Thymus (tissue), 11 donors: ENCODE results near the gene KCNAB1. TPM values are rescaled to one million over a fixed set of nuclear protein-coding genes. Genes with fewer than 3 reads are reported as not detected.

Experiments
- DNase-seq, 9 donors: peaks; one replicate each; pipeline ENCODE4 v3.0.0-alpha.2; 2013; ENCODE audit warnings: low spot score in 9 of 9, low read depth in 6 of 9, missing footprints in 1 of 9
- H3K27ac ChIP-seq, 2 donors: one replicate each; pipeline ENCODE4 v1.5.1; 2013; ENCODE audit warnings: control low read depth in 1 of 2, low read depth in 1 of 2, low read length in 1 of 2, mild to moderate bottlenecking in 1 of 2, moderate library complexity in 1 of 2
- H3K27me3 ChIP-seq, 2 donors: one replicate each; pipeline ENCODE4 v1.5.1; 2013; ENCODE audit warnings: low read length in 1 of 2; ENCODE audit not compliant: control insufficient read depth in 2 of 2, insufficient read depth in 1 of 2
- H3K36me3 ChIP-seq, 2 donors: one replicate each; pipeline ENCODE4 v1.5.1; 2013; ENCODE audit warnings: low read length in 1 of 2, mild to moderate bottlenecking in 1 of 2, moderate library complexity in 1 of 2; ENCODE audit not compliant: control insufficient read depth in 2 of 2, insufficient read depth in 2 of 2
- H3K4me1 ChIP-seq, 2 donors: one replicate each; pipeline ENCODE4 v1.5.1; 2013; ENCODE audit warnings: low read length in 2 of 2; ENCODE audit not compliant: control insufficient read depth in 2 of 2, insufficient read depth in 2 of 2
- H3K4me3 ChIP-seq, 2 donors: one replicate each; pipeline ENCODE4 v1.5.1; 2013; ENCODE audit warnings: low read length in 2 of 2, control low read depth in 1 of 2, mild to moderate bottlenecking in 1 of 2
- H3K9me3 ChIP-seq, 2 donors: one replicate each; pipeline ENCODE4 v1.5.1; 2013; ENCODE audit warnings: low read length in 1 of 2, mild to moderate bottlenecking in 1 of 2; ENCODE audit not compliant: control insufficient read depth in 2 of 2, insufficient read depth in 1 of 2
- WGBS: extraction: QIAGEN DNeasy Blood & Tissue Kit; methylation state at CpG from one replicate; pipeline ENCODE4 v1.1.7; 2013; 5-methylcytosine and 5-hydroxymethylcytosine counted together
- polyA plus RNA-seq: library from polyadenylated mRNA; stranded (reverse); fragments of 200-250 nt; gene quantifications from one replicate; pipeline ENCODE4 v1.2.3, GENCODE V29; 2013
- total RNA-seq: library from RNA; stranded (reverse); fragments of 120-200 nt; gene quantifications from one replicate; pipeline ENCODE4 v1.2.4, GENCODE V29; 2013
- donor health status: healthy.

Gene KCNAB1
- total and polyA plus RNA-seq, 2 donors = 1.0 to 4.0 TPM

- DNase-seq = peak in 1 of 9 donors; percentile 24
- no peak overlapping the region for H3K4me3 ChIP-seq
- H3K9me3 ChIP-seq = no peaks in the 10 kb centered on the region
- no peaks in the 10 kb centered on the region for H3K27me3 ChIP-seq
- 93% methylated on average over 4 of the region's 4 CpGs for WGBS
- H3K27ac ChIP-seq = no peak overlapping the region
- H3K36me3 ChIP-seq = no peaks in the 10 kb centered on the region
- H3K4me1 ChIP-seq = peaks cover 0 to 17% of the 10 kb centered on the region in 2 donors
Observed at GRCh38 chr3:156413293-156413892, 293.0 kb downstream of the KCNAB1 start.

- H3K27me3 ChIP-seq = no peaks in the 10 kb centered on the region
- H3K36me3 ChIP-seq = no peaks in the 10 kb centered on the region
- H3K27ac ChIP-seq = peak overlapping the region in 1 of 2 donors; percentile 51
- WGBS = 69% methylated on average over 3 of the region's 3 CpGs
- peak; percentile 7 to 79 (median 31) for DNase-seq
- no peaks in the 10 kb centered on the region for H3K9me3 ChIP-seq
- H3K4me3 ChIP-seq = no peak overlapping the region
- H3K4me1 ChIP-seq = peaks cover 0 to 17% of the 10 kb centered on the region in 2 donors
Observed at GRCh38 chr3:156416846-156417558, 296.6 kb downstream of the KCNAB1 start.

- 96% methylated on average over 4 of the region's 4 CpGs for WGBS
- Histone ChIP-seq H3K4me3 (no peak overlapping the region), H3K4me1 (peaks cover 0 to 17% of the 10 kb centered on the region in 2 donors), H3K27ac (peak overlapping the region; percentile 8 to 51), H3K9me3 (no peaks in the 10 kb centered on the region), H3K27me3 (no peaks in the 10 kb centered on the region), H3K36me3 (no peaks in the 10 kb centered on the region)
- DNase-seq = no peak
Observed at GRCh38 chr3:156417559-156418132, 297.3 kb downstream of the KCNAB1 start.

DNA sequence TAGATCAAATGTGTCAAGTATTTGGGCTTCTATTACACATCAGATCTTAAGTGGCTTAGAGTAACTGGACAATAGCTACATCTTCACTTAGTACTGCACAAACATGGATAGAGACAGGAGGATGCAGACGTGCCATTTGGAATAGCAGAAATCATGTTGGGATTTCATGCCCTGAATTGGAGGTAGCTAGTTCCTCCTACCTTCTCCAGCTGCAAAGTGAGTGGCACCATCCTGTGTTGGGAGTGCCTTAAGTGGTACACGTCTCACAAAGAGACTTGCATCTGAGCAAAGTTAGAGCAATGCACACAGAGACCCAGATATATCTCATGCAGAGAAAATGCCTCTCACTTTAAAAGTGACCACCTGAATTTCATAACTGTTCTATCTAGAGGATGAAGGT, 298.1 kb downstream of the KCNAB1 start:
- Histone ChIP-seq H3K4me1 (peaks cover 0 to 15% of the 10 kb centered on the region in 2 donors), H3K27me3 (no peaks in the 10 kb centered on the region), H3K9me3 (no peaks in the 10 kb centered on the region), H3K4me3 (no peak overlapping the region), H3K27ac (no peak overlapping the region), H3K36me3 (no peaks in the 10 kb centered on the region)
- WGBS = 94% methylated on average over 2 of the region's 2 CpGs
- DNase-seq = no peak

- no peaks in the 10 kb centered on the region for H3K9me3 ChIP-seq
- 96% methylated on average over 4 of the region's 4 CpGs for WGBS
- H3K4me1 ChIP-seq = peaks cover 0 to 6% of the 10 kb centered on the region in 2 donors
- H3K4me3 ChIP-seq = no peak overlapping the region
- H3K27ac ChIP-seq = no peak overlapping the region
- no peaks in the 10 kb centered on the region for H3K36me3 ChIP-seq
- no peak for DNase-seq
- no peaks in the 10 kb centered on the region for H3K27me3 ChIP-seq
Observed at GRCh38 chr3:156421534-156421933, 301.2 kb downstream of the KCNAB1 start.

DNA sequence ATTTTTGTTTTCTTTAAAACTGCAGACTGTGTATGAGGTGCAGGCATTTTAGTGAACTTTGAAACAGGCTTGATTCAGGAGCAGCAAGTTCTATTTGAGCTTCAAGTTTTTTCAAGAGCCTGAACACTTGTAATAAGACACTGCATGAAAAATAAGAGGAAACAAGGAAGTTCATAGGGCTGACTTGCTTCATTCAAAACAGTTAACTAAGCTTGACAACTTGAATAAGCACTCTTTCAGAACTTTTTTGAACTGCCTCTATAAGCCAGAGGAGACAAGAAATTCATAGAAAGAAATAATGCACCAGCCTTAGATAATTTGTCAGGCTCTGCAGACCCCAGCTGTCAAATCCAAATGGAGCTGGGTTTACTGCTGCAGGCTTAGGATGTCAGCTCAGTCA, 304.4 kb downstream of the KCNAB1 start:
- no peaks in the 10 kb centered on the region for H3K4me1 ChIP-seq
- H3K36me3 ChIP-seq = no peaks in the 10 kb centered on the region
- no peaks in the 10 kb centered on the region for H3K27me3 ChIP-seq
- no peaks in the 10 kb centered on the region for H3K9me3 ChIP-seq
- no peak overlapping the region for H3K4me3 ChIP-seq
- no peak overlapping the region for H3K27ac ChIP-seq
- no peak for DNase-seq

- 72% methylated on average over 6 of the region's 6 CpGs for WGBS
- H3K27ac ChIP-seq = no peak overlapping the region
- H3K27me3 ChIP-seq = no peaks in the 10 kb centered on the region
- no peaks in the 10 kb centered on the region for H3K9me3 ChIP-seq
- no peaks in the 10 kb centered on the region for H3K36me3 ChIP-seq
- no peak for DNase-seq
- no peaks in the 10 kb centered on the region for H3K4me1 ChIP-seq
- H3K4me3 ChIP-seq = no peak overlapping the region
Observed at GRCh38 chr3:156425651-156426050, 305.3 kb downstream of the KCNAB1 start.

- H3K4me3 ChIP-seq = no peak overlapping the region
- no peak overlapping the region for H3K27ac ChIP-seq
- no peaks in the 10 kb centered on the region for H3K4me1 ChIP-seq
- no peak for DNase-seq
- no peaks in the 10 kb centered on the region for H3K36me3 ChIP-seq
- 94% methylated on average over 4 of the region's 4 CpGs for WGBS
- no peaks in the 10 kb centered on the region for H3K27me3 ChIP-seq
- H3K9me3 ChIP-seq = no peaks in the 10 kb centered on the region
Observed at GRCh38 chr3:156429125-156429524, 308.7 kb downstream of the KCNAB1 start.

- H3K36me3 ChIP-seq = no peaks in the 10 kb centered on the region
- H3K27me3 ChIP-seq = no peaks in the 10 kb centered on the region
- H3K27ac ChIP-seq = no peak overlapping the region
- no peaks in the 10 kb centered on the region for H3K4me1 ChIP-seq
- 88% methylated on average over 4 of the region's 4 CpGs for WGBS
- no peak for DNase-seq
- no peaks in the 10 kb centered on the region for H3K9me3 ChIP-seq
- H3K4me3 ChIP-seq = no peak overlapping the region
Observed at GRCh38 chr3:156431334-156432124, 311.2 kb downstream of the KCNAB1 start.
